Neutrophil (primary cell): ENCODE data around the gene IER5L.
A peak's percentile ranks its signal among the peaks of the same experiment; 100 is the strongest.

ENCODE experiments used
- H3K27ac ChIP-seq: fragments of 200-600 bp; sonication (generic); 2 replicates; pipeline ENCODE4 v1.5.1; 2016; ENCODE audit warnings: mild to moderate bottlenecking, moderate library complexity
- H3K27me3 ChIP-seq: fragments of 200-600 bp; sonication (generic); 2 replicates; pipeline ENCODE4 v1.6.0; 2016; ENCODE audit warnings: mild to moderate bottlenecking
- H3K36me3 ChIP-seq: fragments of 200-600 bp; sonication (generic); 2 replicates; pipeline ENCODE4 v1.5.1; 2017
- H3K4me1 ChIP-seq, 2 experiments: fragments of 200-600 bp in 1 of 2; sonication (generic) in 1 of 2; 1 replicate in 1 of 2; 2 replicates in 1 of 2; pipeline versions ENCODE4 v1.5.1 to v1.6.1; 2013 to 2016; ENCODE audit warnings: low read depth in 1 of 2, low read length in 1 of 2, mild to moderate bottlenecking in 1 of 2, moderate library complexity in 1 of 2; ENCODE audit not compliant: control insufficient read depth in 1 of 2, insufficient read depth in 1 of 2
- H3K4me3 ChIP-seq, 2 experiments: fragments of 200-600 bp in 1 of 2; sonication (generic) in 1 of 2; 1 replicate in 1 of 2; 2 replicates in 1 of 2; pipeline ENCODE4 v1.5.1; 2013 to 2016; ENCODE audit warnings: low read depth in 1 of 2, low read length in 1 of 2, mild to moderate bottlenecking in 1 of 2, moderate library complexity in 1 of 2
- H3K9me3 ChIP-seq: fragments of 200-600 bp; sonication (generic); 2 replicates; pipeline ENCODE4 v1.5.1; 2016
- CTCF ChIP-seq: fragments of 200-600 bp; sonication (generic); IDR thresholded peaks from 2 replicates; pipeline ENCODE4 v1.5.1; 2016; ENCODE audit warnings: antibody characterized with exemption

IER5L gene

GRCh38 chr9:129171993-129172751 lies 5.9 kb downstream of the IER5L start:
- Histone ChIP-seq H3K27ac (no peak overlapping the region), H3K9me3 (no peaks in the 10 kb centered on the region), H3K27me3 (peaks cover 44% of the 10 kb centered on the region), H3K4me3 (no peak overlapping the region), H3K36me3 (no peaks in the 10 kb centered on the region), H3K4me1 (peaks cover 49 to 54% of the 10 kb centered on the region in 2 experiments)
- TF ChIP-seq CTCF = no peak

GRCh38 chr9:129170229-129170628 lies 7.8 kb downstream of the IER5L start:
- H3K9me3 ChIP-seq = no peaks in the 10 kb centered on the region
- no peak overlapping the region for H3K4me3 ChIP-seq
- peaks cover 37 to 40% of the 10 kb centered on the region in 2 experiments for H3K4me1 ChIP-seq
- no peak overlapping the region for H3K27ac ChIP-seq
- TF ChIP-seq CTCF = no peak
- H3K27me3 ChIP-seq = peaks cover 31% of the 10 kb centered on the region
- H3K36me3 ChIP-seq = no peaks in the 10 kb centered on the region

GRCh38 chr9:129166623-129167557 lies 11.2 kb downstream of the IER5L start:
- no peak for TF ChIP-seq CTCF
- H3K27me3 ChIP-seq = peaks cover 2% of the 10 kb centered on the region
- no peaks in the 10 kb centered on the region for H3K36me3 ChIP-seq
- H3K4me3 ChIP-seq = peak overlapping the region; percentile 38 to 53
- peak overlapping the region; percentile 57 for H3K27ac ChIP-seq
- H3K9me3 ChIP-seq = no peaks in the 10 kb centered on the region
- peaks cover 20 to 23% of the 10 kb centered on the region in 2 experiments for H3K4me1 ChIP-seq

GRCh38 chr9:129165198-129165597 lies 12.9 kb downstream of the IER5L start:
- Histone ChIP-seq H3K36me3 (no peaks in the 10 kb centered on the region), H3K27me3 (no peaks in the 10 kb centered on the region), H3K9me3 (no peaks in the 10 kb centered on the region), H3K27ac (no peak overlapping the region), H3K4me1 (peaks cover 18% of the 10 kb centered on the region in 2 experiments), H3K4me3 (no peak overlapping the region)
- no peak for TF ChIP-seq CTCF

- no peaks in the 10 kb centered on the region for H3K9me3 ChIP-seq
- no peak for TF ChIP-seq CTCF
- H3K4me3 ChIP-seq = no peak overlapping the region
- no peaks in the 10 kb centered on the region for H3K27me3 ChIP-seq
- no peak overlapping the region for H3K27ac ChIP-seq
- H3K36me3 ChIP-seq = no peaks in the 10 kb centered on the region
- H3K4me1 ChIP-seq = peaks cover 16 to 17% of the 10 kb centered on the region in 2 experiments
Measured at GRCh38 chr9:129164246-129164930, 13.7 kb downstream of the IER5L start.
